Measurements from ENCODE around the gene PPP6R1. TPM values are rescaled to one million over a fixed set of nuclear protein-coding genes. Genes with fewer than 3 reads are reported as not detected.

The PPP6R1 gene
- polyA plus RNA-seq, 1 of the 3 experiments (the other 2 are of a cell fraction) = 47.8 TPM

DNA sequence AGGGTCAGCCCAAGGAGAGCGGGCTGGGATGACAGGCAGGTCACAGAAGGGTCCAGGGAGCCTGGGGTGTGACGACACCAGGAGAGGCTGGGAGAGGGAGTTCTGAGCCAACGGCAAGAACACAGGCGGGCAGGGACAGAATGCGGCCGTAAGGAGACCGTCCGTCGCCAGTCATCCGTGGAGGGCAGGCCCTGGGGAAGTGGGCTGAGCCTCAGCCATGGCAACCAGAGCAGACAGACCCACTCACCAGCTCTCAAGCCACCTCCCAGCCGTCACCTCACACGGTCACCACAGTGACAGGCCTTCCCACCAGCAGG is 26.6 kb downstream of the PPP6R1 start (continued):
- TF ChIP-seq, protein P1, sequence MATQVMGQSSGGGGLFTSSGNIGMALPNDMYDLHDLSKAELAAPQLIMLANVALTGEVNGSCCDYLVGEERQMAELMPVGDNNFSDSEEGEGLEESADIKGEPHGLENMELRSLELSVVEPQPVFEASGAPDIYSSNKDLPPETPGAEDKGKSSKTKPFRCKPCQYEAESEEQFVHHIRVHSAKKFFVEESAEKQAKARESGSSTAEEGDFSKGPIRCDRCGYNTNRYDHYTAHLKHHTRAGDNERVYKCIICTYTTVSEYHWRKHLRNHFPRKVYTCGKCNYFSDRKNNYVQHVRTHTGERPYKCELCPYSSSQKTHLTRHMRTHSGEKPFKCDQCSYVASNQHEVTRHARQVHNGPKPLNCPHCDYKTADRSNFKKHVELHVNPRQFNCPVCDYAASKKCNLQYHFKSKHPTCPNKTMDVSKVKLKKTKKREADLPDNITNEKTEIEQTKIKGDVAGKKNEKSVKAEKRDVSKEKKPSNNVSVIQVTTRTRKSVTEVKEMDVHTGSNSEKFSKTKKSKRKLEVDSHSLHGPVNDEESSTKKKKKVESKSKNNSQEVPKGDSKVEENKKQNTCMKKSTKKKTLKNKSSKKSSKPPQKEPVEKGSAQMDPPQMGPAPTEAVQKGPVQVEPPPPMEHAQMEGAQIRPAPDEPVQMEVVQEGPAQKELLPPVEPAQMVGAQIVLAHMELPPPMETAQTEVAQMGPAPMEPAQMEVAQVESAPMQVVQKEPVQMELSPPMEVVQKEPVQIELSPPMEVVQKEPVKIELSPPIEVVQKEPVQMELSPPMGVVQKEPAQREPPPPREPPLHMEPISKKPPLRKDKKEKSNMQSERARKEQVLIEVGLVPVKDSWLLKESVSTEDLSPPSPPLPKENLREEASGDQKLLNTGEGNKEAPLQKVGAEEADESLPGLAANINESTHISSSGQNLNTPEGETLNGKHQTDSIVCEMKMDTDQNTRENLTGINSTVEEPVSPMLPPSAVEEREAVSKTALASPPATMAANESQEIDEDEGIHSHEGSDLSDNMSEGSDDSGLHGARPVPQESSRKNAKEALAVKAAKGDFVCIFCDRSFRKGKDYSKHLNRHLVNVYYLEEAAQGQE (IDR thresholded peaks at IDR 0.05; ENCODE audit: low read depth, low read length) = no peak

DNA sequence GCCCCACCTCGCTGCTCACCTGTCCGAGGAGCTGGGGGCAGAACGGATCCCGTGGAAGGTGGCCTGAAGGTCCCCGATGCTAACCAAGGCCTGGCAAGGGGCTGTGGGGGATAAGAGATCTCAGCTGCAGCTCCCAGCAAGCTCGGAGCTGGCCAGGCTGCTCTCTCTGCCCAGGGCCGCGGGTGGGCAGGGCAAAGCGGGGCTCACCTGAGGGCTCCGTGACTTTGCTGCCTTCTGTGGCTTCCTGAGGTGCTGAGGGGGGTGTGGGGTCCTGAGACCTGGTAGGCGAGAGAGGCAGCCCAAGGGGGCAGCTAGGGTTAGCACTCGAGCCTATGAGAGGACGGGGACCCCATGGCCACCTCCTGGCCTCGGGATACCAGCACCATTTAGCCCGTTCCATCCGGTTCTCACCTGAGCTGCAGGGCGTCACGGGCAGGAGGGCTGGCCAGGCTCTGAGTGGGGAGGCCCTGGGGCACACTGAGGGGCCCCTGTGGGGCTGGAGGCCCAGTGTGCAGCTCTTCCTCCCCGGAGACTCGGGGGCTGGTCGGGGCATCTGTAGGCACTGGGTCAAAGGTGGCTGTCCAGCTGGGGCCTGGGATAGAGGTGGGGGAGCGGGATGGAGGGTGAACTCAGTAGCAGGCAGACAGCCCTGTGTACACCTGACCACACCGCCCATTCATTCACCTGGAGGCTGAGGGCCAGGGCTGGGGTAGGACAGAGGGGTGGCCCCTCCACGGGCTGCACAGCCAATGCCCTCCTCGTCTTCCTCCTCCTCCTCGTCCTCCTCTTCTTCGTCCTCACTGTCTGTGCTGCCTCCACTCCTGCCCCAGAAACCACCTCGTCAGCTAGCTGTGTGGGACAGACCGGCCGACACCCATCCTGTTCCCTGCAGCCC is 27.2 kb downstream of the PPP6R1 start:
- no peaks in the 10 kb centered on the region for H3K9me3 ChIP-seq
- no peaks in the 10 kb centered on the region for H3K79me2 ChIP-seq (ENCODE audit: insufficient read depth)
- no peak overlapping the region for H3K4me2 ChIP-seq
- peaks cover 6% of the 10 kb centered on the region; the same call in 1 of the 2 replicates for H4K20me1 ChIP-seq (ENCODE audit: insufficient read depth)
- H3K4me3 ChIP-seq (ENCODE audit: low read depth in 2 of 2, low read length in 1 of 2) = no peak overlapping the region
- no peak for DNase-seq
- ChIA-PET POLR2A (interaction anchor here (0.8 kb wide), 1 partner anchor 17 kb away, joined by 3 read pairs; no protein-coding TSS in a partner anchor), CTCF (interaction anchor here (0.7 to 1.9 kb wide), 3 partner anchors 71 to 187 kb away, joined by 3 to 7 read pairs (median 4); no protein-coding TSS in a partner anchor)
- no peak overlapping the region for H2AFZ ChIP-seq (ENCODE audit: low read depth)
- 90% methylated on average over 9 of the region's 30 CpGs for WGBS (ENCODE audit: low lambda C conversion rate)
- peaks cover 0 to 33% of the 10 kb centered on the region in 2 experiments; a peak in 1 of 4 replicates for H3K4me1 ChIP-seq (ENCODE audit: control insufficient read depth in 1 of 2, insufficient read depth in 2 of 2, low read depth in 1 of 2, low read length in 1 of 2)
- TF ChIP-seq SIN3A (IDR thresholded peaks at IDR 0.05; ENCODE audit: borderline replicate concordance, low read depth, low read length) = no peak
- TF ChIP-seq, protein P2, sequence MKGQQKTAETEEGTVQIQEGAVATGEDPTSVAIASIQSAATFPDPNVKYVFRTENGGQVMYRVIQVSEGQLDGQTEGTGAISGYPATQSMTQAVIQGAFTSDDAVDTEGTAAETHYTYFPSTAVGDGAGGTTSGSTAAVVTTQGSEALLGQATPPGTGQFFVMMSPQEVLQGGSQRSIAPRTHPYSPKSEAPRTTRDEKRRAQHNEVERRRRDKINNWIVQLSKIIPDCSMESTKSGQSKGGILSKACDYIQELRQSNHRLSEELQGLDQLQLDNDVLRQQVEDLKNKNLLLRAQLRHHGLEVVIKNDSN (IDR thresholded peaks at IDR 0.05; ENCODE audit: borderline replicate concordance, low read depth) = no peak
- no peak for TF ChIP-seq YY1 (IDR thresholded peaks at IDR 0.05; ENCODE audit: low read depth)
- TF ChIP-seq NFIC (IDR thresholded peaks at IDR 0.05; ENCODE audit: borderline replicate concordance) = no peak
- no peak for TF ChIP-seq RCOR1 (IDR thresholded peaks at IDR 0.05; ENCODE audit: low read length)
- no peak for TF ChIP-seq FOSL2 (IDR thresholded peaks at IDR 0.05; ENCODE audit: borderline replicate concordance, low read depth)
- TF ChIP-seq, protein P3, sequence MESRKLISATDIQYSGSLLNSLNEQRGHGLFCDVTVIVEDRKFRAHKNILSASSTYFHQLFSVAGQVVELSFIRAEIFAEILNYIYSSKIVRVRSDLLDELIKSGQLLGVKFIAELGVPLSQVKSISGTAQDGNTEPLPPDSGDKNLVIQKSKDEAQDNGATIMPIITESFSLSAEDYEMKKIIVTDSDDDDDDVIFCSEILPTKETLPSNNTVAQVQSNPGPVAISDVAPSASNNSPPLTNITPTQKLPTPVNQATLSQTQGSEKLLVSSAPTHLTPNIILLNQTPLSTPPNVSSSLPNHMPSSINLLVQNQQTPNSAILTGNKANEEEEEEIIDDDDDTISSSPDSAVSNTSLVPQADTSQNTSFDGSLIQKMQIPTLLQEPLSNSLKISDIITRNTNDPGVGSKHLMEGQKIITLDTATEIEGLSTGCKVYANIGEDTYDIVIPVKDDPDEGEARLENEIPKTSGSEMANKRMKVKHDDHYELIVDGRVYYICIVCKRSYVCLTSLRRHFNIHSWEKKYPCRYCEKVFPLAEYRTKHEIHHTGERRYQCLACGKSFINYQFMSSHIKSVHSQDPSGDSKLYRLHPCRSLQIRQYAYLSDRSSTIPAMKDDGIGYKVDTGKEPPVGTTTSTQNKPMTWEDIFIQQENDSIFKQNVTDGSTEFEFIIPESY (IDR thresholded peaks at IDR 0.05; ENCODE audit: borderline replicate concordance, low read depth) = no peak
- TF ChIP-seq EP300 (IDR thresholded peaks at IDR 0.05; ENCODE audit: borderline replicate concordance in 1 of 2, low read depth in 1 of 2, low read length in 1 of 2) = no peak
- no peak for TF ChIP-seq GATA2 (CRISPR knock-in tag; IDR thresholded peaks at IDR 0.05)
- TF ChIP-seq EZH2phosphoT487 (IDR thresholded peaks at IDR 0.05; ENCODE audit: borderline replicate concordance, low read depth) = no peak
- H3K9ac ChIP-seq = no peak overlapping the region
- no peak overlapping the region for H3K27ac ChIP-seq (ENCODE audit: low read depth in 2 of 2, low read length in 1 of 2)
- no peaks in the 10 kb centered on the region for H3K9me2 ChIP-seq
- no peaks in the 10 kb centered on the region for H3K27me3 ChIP-seq (ENCODE audit: insufficient read depth)
- H3K36me3 ChIP-seq (replicated peaks in 1 of 2; ENCODE audit: control insufficient read depth in 1 of 2, insufficient read depth in 2 of 2, low read length in 1 of 2) = peaks cover 16 to 66% of the 10 kb centered on the region in 2 experiments
- H3F3A ChIP-seq (replicated peaks; ENCODE audit: insufficient read depth) = no peaks in the 10 kb centered on the region

Data from SK-N-SH (cell line).